ENCODE measurements around the gene RSPH4A.
"Not testable (repeated sequence)": the region's sequence is repeated elsewhere in the genome, so short reads cannot be mapped to it uniquely, and the experiment has no call there.

Gene RSPH4A

DNA sequence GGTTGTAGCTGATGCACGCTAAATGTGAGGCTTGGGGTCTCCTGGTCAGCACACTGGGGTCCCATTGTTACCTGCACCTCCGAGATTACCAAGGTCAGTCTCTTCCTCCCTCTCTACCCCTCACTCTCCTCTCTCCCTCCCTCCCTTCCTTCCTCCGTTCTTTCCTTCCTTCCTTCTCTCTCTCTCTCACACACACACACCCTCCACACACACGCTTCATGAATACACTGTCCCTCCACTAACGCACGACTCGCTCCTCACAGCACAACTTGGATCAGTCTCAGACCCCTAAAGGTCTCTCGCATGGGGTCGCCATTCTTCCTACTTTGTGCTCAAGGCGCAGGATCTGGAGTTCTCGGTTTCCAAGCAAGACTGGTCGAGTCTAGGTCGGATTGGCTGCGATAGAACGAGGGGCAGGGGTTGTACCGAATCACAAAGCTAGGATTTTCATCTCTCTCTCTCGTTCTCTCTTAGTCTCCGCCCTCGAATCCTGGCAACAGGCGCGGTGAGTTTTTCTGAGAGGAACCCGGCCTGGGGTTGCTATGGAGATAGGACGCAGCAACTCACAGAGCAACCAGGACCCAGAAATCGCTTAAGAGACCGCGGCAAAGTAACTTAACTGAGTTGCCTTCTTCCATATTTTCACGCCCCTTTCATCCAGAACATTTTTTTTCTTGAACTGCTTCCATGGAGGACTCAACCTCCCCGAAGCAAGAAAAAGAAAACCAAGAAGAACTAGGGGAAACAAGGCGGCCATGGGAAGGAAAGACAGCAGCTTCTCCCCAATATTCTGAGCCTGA is at the start of gene RSPH4A:
RSPH4A (plus strand) TSS at position 543 of the 800 bp plus-strand sequence; CDS start at position 688, 145 bp downstream.
- DNase-seq (ENCODE audit: low read depth) = peak; percentile 16

DNA sequence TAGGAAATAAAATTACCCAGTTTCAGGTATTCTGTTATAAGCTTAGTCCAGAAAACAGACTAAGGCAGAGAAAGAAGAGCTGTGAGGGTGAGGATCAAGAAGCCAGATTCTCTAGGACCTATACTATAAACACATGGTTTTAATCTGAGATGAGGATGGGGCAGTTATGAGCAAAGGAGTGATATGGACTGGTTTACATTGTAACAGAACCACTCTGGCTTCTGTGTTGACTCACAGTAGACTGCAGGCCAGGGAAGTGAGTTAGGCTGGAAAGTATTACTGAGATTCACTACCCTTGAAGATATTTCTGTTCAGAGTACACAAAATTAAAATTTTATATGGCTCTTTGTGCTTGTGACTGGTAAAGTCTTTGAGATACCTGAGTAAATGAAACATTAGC is 48.2 kb upstream of the RSPH4A start:
- no peak for DNase-seq (ENCODE audit: low read depth)

DNA sequence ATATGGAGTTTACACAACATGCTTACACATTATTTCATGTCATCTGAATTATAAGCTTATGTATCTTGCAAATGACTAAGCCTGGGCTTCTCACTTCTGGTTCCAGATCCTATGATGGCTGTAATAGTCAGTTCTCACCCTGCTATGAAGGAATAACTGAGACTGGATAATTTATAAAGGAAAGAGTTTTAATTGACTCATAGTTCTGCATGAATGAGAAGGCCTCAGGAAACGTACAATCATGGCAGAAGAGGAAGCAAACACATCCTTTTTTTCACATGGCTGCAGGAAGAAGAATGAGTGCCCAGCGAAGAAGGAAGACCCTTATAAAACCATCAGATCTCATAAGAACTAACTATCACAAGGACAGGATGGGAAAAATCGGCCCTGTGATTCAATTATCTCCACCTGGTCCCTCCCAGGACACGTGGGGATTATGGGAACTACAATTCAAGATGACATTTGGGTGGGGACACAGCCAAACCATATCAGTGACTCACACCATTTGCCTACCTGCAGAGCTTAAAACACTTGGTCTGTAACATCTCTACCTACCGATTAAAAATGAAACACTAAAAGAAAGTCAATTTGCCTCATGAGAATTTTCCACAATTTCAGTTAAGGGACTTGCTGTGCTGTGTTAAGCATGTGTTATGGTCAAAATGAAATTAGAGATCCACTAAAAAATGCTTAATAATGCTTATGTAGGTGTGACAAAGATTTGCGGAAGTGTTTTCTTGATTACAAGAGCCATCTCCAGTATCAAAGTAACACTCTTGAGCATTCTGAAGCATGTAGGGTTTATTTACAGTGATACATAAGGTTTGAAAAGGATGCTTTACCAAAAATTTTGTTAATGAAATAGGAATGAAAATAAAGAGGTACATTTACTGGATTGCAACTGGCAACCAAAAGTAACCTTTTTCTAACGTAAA is 47.2 kb upstream of the RSPH4A start:
- no peak for DNase-seq (ENCODE audit: low read depth)

DNA sequence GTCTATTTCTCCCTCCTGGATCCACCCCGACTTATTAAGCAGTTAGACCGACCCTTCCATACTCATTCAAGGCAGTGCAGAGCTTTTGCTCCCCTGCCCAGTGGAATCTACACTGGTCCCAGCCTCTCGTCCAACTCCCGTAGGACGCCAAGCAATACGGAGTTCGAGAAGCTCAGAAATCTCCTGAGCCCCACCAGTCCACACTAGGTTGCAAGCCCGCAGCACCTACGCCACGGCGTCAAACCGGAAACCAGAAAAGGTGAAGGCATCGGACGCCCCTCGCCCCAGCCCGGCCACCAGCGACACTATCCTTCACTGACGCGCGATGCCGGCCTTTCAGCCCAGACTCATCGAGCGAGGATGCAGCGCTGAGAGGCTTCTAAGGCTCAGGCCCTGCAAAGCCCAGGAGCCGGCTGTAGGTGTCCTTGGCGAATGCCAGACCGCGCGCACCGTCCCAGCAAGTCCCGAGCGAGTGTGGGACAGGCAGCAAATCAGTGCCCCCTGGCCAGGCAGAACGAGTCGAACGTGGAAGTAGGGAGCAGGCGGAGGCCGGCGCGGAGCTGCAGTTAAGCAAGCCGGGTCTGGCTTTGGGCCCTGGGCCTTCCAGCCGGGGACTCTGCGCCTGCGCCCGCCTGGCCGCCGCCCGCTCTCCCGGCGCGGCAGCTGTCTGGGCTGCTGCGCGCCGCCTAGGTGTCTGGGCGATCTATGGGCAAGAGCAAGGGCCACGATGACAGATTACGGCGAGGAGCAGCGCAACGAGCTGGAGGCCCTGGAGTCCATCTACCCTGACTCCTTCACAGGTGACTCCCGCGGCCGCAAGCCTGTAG is 45.2 kb upstream of the RSPH4A start, which contains the start of gene RWDD1:
RWDD1 (plus strand) TSS at position 649 of the 827 bp plus-strand sequence; CDS start at position 728, 79 bp downstream.
- DNase-seq (ENCODE audit: low read depth) = peak; percentile 97

DNA sequence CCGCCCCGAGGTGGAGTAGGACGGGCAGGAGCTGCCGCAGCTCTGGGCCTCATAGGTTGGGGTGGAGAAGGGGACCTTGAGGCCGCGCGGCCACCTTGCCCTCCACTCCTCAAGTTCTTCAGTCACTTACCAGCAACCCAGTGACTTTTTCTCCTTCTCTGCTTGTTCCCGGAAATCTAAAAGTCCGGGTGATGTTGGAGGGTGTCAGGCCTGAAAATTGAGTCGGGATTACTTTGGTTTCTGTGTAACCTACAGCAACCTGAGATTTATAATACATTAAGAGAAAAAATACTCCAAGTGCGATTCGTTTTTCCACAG is 44.6 kb upstream of the RSPH4A start:
- no peak for DNase-seq (ENCODE audit: low read depth)

DNA sequence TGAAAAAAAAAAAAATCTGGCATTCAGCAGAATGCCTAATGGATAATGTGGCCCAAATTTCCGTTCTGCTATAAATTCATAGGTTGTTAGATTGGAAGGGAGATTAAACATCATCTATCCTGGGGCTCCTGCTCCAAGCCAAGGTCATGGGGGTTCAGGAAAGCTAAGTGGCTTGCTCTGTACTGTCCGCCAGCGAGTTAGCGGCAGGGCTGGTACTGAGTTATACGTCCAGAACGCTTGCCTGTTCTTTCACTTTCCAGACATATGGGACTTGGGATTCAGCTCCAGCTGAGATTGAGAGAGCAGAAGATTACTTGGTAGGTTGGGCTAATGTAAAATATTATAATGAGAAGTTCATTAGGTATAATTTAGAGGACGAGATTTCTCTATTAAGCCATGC is 44.1 kb upstream of the RSPH4A start:
- no peak for DNase-seq (ENCODE audit: low read depth)

DNA sequence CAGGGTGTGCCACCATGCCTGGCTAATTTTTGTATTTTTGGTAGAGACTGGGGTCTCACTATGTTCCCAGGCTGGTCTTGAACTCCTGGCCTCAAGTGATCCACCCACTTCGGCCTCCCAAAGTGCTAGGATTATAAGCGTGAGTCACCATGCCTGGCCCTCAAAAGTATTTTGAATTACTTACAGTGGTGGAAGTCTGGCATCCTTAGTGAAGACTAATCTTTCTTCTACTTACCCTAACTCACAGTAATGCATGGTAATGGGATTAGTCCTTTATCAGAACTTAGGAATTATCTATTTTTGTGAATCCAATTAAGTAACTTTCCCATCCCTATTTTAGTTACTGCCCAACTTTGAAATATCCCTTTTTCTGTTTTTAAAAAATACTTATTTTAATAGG is 41.1 kb upstream of the RSPH4A start:
- DNase-seq (ENCODE audit: low read depth) = no peak

DNA sequence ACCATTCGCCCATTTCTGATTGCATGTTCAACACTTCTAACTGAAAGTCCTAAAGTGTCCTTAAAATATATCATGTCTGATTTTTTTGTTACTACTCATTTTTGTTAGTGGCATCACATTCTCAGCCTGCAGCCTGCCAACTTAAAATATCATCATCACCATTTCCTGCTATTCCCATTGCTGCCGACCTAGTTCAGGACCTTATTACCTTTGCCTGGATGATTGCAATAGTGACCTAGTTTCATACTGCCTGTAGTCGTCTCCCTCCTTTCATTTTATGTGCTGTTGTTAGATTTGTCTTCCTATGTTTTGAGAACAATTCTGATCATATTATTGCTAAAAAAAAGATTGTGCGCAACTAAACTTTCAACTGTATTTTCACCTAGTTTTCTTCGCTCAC is 38.8 kb upstream of the RSPH4A start:
- DNase-seq (ENCODE audit: low read depth) = no peak

DNA sequence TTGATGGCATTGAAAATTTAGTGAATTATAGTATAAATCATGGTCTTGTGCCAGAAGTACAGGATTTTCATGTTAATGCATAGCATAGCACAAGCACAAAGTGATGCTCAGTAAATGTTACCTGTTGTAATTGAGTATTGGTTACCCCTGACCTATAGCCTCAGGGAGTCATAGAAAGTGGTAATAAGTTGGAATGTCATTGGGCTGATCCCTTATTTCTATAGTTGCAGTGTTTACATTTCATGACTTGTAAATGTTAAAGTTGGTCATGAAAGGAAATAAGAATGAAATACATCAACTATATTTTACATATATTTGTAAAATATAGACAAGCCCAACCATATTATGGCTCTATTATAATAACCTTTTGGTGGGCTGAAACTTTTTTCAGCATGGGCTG is 37.9 kb upstream of the RSPH4A start:
- DNase-seq (ENCODE audit: low read depth) = no peak

DNA sequence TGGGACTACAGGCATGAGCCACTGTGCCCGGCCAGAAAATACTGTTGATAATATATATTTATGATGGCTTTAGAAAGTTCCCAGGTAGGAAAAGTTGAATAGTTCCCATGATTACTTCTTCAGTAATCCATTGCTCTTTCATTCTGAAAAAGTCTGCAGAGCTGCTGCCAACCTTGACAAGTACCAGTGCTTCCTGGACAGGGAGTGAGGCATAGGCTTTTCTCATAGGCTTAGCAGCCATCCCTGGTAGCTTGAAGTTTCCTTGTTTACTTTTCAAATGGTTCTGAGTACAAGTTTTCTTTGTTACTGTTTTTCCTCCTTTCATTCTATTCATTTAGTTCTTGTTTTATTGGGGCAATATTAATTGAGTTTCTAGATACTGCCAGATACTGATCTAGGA is 37.1 kb upstream of the RSPH4A start:
- DNase-seq (ENCODE audit: low read depth) = no peak

DNA sequence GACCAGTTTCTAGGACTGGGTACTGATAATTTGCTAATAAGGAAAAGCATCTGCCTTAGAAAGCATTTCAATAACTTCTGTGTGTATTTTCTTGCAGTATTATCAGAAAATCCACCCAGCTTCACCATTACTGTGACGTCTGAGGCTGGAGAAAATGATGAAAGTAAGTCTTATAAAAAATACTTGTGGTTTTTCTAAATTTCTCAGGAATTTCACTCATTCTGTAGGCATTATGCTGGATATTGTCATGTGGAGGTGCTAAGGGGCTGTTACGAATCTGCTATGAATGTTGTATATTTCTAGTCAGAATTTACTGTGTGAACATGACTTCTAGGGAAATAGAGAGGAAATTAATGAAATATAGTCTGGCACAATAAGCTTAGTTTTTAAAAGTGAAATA is 36.1 kb upstream of the RSPH4A start:
- DNase-seq (ENCODE audit: low read depth) = no peak

DNA sequence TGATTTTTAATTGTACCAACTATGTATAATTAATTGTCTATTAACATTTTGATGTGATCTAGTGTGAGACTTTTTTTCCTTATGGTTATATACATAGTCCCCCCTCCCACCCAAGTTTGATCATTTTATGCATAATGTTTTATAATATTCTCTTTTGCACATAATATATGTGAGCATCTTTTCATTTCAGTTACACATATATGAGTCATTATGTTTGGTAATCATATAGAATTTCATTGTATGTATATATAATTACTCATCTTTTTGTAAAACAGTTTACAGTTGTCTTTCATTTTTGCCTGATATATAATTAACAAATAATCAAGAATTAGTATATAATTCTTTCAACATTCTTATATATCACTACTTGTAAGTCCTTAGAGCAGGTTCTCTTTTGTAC is 30.0 kb upstream of the RSPH4A start:
- no peak for DNase-seq (ENCODE audit: low read depth)

DNA sequence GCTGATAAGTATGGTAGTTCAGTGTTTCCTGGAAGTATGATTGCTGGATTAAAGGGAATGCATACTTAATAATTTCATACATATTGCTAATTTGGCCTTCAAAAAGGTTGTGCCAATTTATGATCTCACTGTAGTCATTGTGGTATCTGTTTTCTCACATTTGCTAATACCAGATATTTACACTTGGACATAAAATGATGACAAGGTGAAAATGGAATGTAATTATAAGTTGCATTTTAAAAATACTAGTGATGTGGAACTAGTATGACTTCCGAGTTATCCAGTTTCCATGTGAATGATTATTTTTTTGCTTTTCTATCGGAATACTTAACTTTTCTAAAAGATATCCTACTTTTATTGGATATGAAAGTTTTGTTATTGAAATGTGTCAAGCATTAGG is 29.5 kb upstream of the RSPH4A start:
- DNase-seq (ENCODE audit: low read depth) = no peak

DNA sequence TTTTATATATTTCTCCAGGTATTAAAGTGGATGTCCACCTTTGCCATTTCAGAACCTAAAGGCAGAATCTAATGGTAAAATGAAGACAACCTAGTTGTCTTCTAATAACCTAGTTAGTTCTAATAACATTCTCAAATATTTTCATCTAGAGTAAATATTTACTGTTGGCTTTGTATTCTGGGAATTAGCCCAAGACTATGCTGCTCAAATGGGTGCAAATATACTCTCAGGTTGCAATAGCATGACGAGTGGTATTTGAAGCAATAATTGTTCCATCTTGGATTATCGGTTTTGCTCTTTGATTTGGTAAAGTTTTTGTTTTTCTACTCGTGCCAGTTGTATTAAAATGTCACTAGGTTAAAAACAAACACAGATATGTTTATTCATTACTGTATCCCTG is 21.0 kb upstream of the RSPH4A start:
- DNase-seq (ENCODE audit: low read depth) = no peak

DNA sequence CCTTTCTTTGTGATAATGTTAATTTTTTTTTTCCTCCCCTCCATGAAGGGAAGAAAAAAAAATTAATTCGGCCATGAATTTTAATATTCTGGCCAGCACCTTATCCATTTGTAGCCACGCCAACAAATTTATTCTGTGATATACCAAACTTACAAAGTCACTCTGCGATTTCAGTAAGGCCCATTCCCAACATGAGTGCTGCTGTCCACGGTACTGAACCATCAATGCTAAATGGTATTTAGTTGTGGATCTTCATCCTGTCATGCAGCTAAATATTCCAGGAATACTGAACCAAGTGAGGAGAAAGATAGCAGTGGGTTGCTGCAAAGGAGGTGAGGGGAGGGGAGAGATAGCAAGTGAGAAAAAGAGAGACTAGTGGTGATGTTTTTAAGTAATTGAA is 19.5 kb upstream of the RSPH4A start:
- no peak for DNase-seq (ENCODE audit: low read depth)

DNA sequence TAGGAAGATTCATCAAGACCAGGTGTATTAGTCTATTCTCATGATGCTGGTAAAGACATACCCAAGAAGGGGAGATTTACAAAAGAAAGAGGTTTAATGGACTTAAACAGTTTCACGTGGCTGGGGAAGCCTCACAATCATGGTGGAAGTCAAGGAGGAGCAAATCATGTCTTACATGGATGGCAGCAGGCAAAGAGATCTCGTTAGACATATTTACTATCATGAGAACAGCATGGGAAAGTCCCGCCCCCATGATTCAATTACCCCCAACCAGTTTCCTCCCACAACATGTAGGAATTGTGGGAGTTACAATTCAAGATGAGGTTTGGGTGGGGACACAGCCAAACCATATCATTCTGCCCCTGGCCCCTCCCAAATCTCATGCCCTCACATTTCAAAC is 12.4 kb upstream of the RSPH4A start:
- DNase-seq (ENCODE audit: low read depth) = not testable (repeated sequence)

DNA sequence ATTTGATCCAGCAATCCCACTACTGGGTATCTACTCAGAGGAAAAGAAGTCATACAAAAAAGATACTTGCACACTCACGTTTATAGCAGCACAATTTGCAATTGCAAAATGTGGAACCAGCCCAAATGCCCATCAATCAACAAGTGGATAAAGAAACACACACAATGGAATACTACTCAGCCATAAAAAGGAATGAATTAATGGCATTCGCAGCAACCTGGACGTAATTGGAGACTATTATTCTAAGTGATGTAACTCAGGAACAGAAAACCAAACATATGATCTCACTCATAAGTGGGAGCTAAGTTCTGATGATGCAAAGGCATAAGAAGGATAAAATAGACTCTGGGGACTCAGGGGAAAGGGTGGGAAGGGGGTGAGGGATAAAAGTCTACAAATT is 11.4 kb upstream of the RSPH4A start:
- not testable (repeated sequence) for DNase-seq (ENCODE audit: low read depth)

DNA sequence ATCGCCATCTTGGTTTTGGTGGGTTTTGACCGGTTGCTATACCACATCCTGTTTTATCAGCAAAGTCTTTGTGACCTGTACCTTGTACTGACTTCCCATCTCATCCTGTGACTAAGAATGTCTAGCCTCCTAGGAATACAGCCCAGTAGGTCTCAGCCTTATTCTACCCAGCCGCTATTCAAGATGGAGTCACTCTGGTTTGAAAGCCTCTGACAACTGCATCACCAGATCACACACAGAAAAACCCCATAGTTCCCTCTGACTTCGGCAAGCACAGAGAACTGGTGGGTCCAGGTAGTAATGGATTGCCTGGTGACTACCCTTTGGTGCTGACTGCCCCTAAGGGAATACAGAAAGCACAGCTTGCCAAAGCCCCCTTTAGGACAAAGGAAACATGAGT is 10.3 kb upstream of the RSPH4A start:
- DNase-seq (ENCODE audit: low read depth) = no peak

DNA sequence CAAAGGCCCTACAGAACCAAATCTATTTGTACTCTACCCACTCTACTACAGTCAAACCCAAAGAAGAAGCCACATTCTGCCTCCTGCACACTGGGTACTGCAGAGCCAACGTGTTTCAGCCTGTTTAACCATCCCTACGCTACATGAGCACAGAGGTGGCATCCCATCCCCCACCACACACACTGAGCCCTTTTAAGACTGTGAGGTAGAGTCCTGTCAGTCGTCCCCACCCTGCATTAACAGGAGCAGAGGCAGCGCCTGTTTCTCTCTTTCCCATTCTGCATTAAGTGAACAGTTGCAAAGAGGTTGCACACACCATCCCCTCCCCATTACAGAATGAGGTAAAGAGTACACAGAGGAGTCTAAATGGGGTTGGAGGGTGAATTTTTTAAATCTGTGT is 5.2 kb upstream of the RSPH4A start:
- DNase-seq (ENCODE audit: low read depth) = no peak

DNA sequence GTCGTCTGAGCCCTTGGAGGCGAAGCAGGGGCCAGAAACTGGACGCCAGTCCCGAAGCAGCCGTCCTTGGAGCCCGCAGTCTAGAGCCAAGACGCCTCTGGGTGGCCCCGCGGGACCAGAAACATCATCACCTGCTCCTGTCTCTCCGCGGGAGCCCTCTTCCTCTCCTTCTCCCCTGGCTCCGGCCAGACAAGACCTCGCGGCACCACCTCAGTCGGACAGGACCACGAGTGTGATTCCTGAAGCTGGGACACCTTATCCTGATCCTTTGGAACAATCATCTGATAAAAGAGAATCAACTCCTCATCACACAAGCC is 416 bp downstream of the RSPH4A start:
- no peak for DNase-seq (ENCODE audit: low read depth)

DNA sequence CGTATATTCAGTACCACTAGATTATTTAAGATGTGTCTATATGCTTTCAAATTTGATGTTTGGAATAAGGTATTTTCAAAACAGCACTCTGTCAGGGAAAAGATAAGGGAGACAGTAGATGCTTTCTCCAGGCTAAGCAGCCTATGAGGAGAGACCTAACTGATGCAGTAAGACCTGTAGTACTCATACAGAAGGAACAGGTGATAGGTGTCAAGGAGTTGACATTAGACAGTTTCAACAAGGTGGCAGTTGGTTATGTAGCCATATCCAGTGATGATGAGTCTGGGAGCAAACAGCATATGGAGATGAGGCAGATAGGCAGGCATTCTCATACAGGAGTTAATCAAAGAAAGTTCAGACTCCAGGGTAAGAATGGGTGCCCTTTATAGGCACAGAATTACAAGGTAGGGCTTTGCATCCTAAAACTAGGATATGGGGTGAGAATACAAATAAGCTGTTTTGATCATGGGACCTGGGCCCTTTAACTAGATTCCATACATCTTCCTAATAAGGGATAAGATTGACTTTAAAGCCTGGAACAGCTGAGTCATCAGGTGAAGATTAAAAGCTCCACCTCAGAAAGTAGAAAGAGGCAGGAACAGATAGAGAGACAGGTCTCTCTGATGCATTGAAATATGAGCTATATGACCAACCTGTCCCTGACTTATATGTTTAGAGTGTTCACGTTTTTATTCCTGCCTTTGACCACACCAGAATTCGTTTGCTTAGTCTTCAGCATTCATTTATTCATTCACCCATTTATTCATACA is 7.9 kb downstream of the RSPH4A start:
- no peak for DNase-seq (ENCODE audit: low read depth)

DNA sequence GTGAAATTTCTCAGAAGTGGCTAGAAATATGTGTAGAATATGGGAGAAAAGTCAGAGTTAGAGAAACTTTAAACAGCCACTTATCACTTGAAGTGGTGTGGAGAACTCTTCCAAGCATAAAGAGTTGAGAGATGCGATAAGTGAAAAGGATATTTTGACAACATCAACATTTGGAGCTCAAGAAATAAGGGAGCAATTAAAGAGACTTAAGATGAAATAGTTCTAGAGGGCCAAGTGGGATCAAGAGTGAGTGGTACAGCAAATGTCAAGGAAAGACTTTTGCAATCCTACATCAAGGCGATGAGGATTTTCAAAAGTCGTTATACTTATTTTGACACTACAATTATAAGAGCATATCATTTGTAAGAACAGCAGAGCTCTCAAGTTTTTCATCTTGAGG is 9.6 kb downstream of the RSPH4A start:
- DNase-seq (ENCODE audit: low read depth) = no peak
